ENCODE data around the gene NDEL1. TPM values are rescaled to one million over a fixed set of nuclear protein-coding genes. Genes with fewer than 3 reads are reported as not detected.

The NDEL1 gene
- total RNA-seq, 1 donor from 2014 or later: 60.2 TPM

DNA sequence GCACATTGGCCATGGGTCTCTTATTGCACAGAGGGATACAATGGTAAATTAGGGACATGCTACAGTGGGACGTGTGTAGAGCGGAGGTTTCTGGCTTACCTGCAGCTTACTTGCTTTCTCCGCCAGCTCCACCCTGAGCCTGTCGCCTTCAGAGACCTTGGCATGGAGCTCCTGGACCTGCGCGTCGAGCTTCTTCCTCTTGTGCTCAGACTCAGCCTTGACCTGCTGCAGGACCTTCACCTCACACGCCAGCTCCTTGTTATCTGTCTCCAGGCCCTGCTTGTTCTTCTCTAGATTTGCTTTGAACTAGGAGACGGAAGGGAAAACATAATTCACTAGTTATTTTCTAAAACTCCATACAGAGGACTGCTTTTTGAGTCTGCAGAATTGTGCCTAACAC lies 63.5 kb downstream of the NDEL1 start:
- H3K4me1 Mint-ChIP-seq: no peaks in the 10 kb centered on the region
- H3K27me3 Mint-ChIP-seq (ENCODE audit: low read depth): no peaks in the 10 kb centered on the region
- peaks cover 35% of the 10 kb centered on the region for H3K36me3 Mint-ChIP-seq
- H3K9me3 Mint-ChIP-seq: no peaks in the 10 kb centered on the region
- DNase-seq (ENCODE audit: low spot score in 2 of 2, unreplicated experiment in 2 of 2): no peak
- H3K4me3 Mint-ChIP-seq: no peak overlapping the region
- no peak for TF ChIP-seq CTCF (IDR thresholded peaks at IDR 0.05; ENCODE audit: unreplicated experiment)
- H3K27ac Mint-ChIP-seq: no peak overlapping the region

- no peaks in the 10 kb centered on the region for H3K9me3 Mint-ChIP-seq
- no peak for TF ChIP-seq CTCF (IDR thresholded peaks at IDR 0.05; ENCODE audit: unreplicated experiment)
- H3K4me1 Mint-ChIP-seq: no peaks in the 10 kb centered on the region
- no peak for DNase-seq (ENCODE audit: low spot score in 2 of 2, unreplicated experiment in 2 of 2)
- H3K36me3 Mint-ChIP-seq: peaks cover 35% of the 10 kb centered on the region
- no peak overlapping the region for H3K27ac Mint-ChIP-seq
- no peaks in the 10 kb centered on the region for H3K27me3 Mint-ChIP-seq (ENCODE audit: low read depth)
- no peak overlapping the region for H3K4me3 Mint-ChIP-seq
These were observed 63.9 kb downstream of the NDEL1 start for GRCh38 chr17:8499614-8500013.

DNA sequence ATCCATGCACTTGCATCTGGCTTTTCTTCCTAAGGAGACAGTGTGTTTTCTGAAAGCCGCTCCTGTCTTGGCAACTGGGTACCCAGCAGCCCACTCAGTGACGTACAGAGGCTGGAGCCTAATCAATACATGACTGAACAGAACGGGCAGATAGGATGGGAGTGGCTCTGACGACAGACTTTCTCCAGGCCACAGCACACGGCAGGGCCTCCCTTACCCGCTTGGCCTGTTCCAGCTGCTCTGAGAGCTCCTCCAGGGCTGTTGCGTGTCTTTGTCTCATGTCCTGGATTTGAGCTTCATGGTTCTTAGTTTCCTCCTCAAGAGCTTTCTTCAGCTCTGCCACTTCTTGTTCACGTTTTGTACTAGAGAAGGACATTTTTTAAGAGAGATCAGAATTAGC lies 64.9 kb downstream of the NDEL1 start:
- Mint-ChIP-seq H3K36me3 (peaks cover 39% of the 10 kb centered on the region), H3K27ac (no peak overlapping the region), H3K27me3 (ENCODE audit: low read depth) (no peaks in the 10 kb centered on the region), H3K4me1 (no peaks in the 10 kb centered on the region), H3K4me3 (no peak overlapping the region), H3K9me3 (no peaks in the 10 kb centered on the region)
- no peak for TF ChIP-seq CTCF (IDR thresholded peaks at IDR 0.05; ENCODE audit: unreplicated experiment)
- no peak for DNase-seq (ENCODE audit: low spot score in 2 of 2, unreplicated experiment in 2 of 2)

DNA sequence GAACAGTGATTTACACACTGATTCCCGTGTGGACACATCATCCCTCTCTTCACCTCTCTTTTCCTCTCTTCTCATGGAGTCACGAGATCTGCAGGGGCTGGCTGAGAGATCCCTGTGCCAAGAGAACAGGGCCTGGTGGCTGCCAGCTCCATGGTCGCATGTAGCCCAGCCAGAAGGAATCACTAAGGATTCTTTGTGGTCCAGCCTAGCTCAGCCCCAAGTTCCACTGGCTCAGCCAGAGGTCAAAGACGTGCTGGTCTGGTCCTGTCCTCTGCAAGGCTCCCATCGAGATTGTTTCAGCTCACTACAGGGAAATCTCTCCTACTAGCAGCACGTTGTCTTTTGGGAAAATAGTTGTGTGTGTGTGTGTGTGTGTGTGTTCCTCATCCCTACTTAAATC lies 66.4 kb downstream of the NDEL1 start:
- Mint-ChIP-seq H3K4me1 (no peaks in the 10 kb centered on the region), H3K9me3 (no peaks in the 10 kb centered on the region), H3K4me3 (no peak overlapping the region), H3K36me3 (peaks cover 42% of the 10 kb centered on the region), H3K27ac (peak overlapping the region; percentile 7), H3K27me3 (ENCODE audit: low read depth) (no peaks in the 10 kb centered on the region)
- no peak for TF ChIP-seq CTCF (IDR thresholded peaks at IDR 0.05; ENCODE audit: unreplicated experiment)
- DNase-seq (ENCODE audit: low spot score in 2 of 2, unreplicated experiment in 2 of 2): no peak

DNA sequence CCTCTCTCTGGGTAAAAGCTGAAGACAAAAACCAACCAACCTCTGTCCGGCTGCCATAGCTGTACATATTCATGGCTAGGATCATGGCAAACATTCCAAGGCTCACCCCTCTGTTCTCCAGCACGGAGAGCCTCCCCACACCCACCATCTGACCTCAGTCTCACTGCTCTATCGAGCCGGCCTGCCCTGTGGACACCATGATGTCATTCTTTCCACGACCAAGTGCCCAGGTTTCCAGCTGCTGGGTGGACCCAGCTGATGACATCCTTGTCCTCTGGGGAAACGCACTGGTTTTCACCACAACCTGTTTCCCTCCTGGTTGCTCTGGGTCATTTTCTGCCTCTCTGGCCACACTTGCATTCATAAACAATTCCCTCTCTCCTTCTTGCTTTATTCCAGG lies 67.7 kb downstream of the NDEL1 start:
- peaks cover 45% of the 10 kb centered on the region for H3K36me3 Mint-ChIP-seq
- no peak overlapping the region for H3K27ac Mint-ChIP-seq
- H3K4me3 Mint-ChIP-seq: no peak overlapping the region
- H3K9me3 Mint-ChIP-seq: no peaks in the 10 kb centered on the region
- H3K27me3 Mint-ChIP-seq (ENCODE audit: low read depth): no peaks in the 10 kb centered on the region
- no peaks in the 10 kb centered on the region for H3K4me1 Mint-ChIP-seq
- no peak for DNase-seq (ENCODE audit: low spot score in 2 of 2, unreplicated experiment in 2 of 2)
- no peak for TF ChIP-seq CTCF (IDR thresholded peaks at IDR 0.05; ENCODE audit: unreplicated experiment)

DNA sequence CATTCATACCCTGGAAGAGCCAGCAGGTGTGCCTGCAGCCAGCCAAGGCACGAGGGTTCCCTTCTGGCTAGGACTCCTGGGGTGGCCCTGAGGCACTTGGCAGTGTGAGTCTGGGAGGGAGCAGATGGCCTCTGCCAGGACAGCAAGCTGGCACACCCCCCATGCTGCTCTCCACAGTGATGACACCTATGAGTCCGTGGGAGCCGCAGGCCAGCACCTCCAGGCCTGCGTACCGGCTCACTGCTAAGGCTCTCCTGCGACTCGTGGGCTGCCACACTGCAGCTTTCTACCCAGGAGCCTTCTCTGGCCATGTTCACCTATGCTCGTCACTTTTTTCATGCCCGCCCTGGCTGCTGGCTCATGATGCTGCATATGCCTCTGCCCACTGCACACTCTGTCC lies 68.1 kb downstream of the NDEL1 start:
- H3K4me3 Mint-ChIP-seq: no peak overlapping the region
- peaks cover 48% of the 10 kb centered on the region for H3K36me3 Mint-ChIP-seq
- no peaks in the 10 kb centered on the region for H3K27me3 Mint-ChIP-seq (ENCODE audit: low read depth)
- no peaks in the 10 kb centered on the region for H3K4me1 Mint-ChIP-seq
- H3K27ac Mint-ChIP-seq: no peak overlapping the region
- no peaks in the 10 kb centered on the region for H3K9me3 Mint-ChIP-seq
- DNase-seq (ENCODE audit: low spot score in 2 of 2, unreplicated experiment in 2 of 2): no peak
- no peak for TF ChIP-seq CTCF (IDR thresholded peaks at IDR 0.05; ENCODE audit: unreplicated experiment)
